Urinary bladder (tissue), 4 donors: ENCODE results near the gene FRMD4A. TPM values are rescaled to one million over a fixed set of nuclear protein-coding genes. Genes with fewer than 3 reads are reported as not detected.
"Not testable (repeated sequence)": the region's sequence is repeated elsewhere in the genome, so short reads cannot be mapped to it uniquely, and the experiment has no call there.

Experiments
- DNase-seq: peaks from one replicate; pipeline ENCODE4 v3.0.0-alpha.2; 2015; ENCODE audit errors: extremely low spot score
- H3K27ac ChIP-seq: one replicate; pipeline ENCODE4 v1.5.1; 2013; ENCODE audit warnings: low read depth, mild to moderate bottlenecking, moderate library complexity
- H3K36me3 ChIP-seq: one replicate; pipeline ENCODE4 v1.6.1; 2013; ENCODE audit warnings: mild to moderate bottlenecking, moderate library complexity; ENCODE audit not compliant: insufficient read depth
- H3K4me1 ChIP-seq: one replicate; pipeline ENCODE4 v1.6.1; 2013; ENCODE audit warnings: mild to moderate bottlenecking, moderate library complexity; ENCODE audit not compliant: insufficient read depth
- H3K4me3 ChIP-seq: one replicate; pipeline ENCODE4 v1.5.1; 2013; ENCODE audit warnings: low read depth, low read length
- WGBS: extraction: QIAGEN DNeasy Blood & Tissue Kit; methylation state at CpG from one replicate; pipeline ENCODE4 v1.1.7; 2013; 5-methylcytosine and 5-hydroxymethylcytosine counted together
- polyA plus RNA-seq: library from polyadenylated mRNA; stranded (reverse); fragments of 200-250 nt; gene quantifications from one replicate; pipeline ENCODE4 v1.2.3, GENCODE V29; 2013
- total RNA-seq: library from RNA; depleted of rRNA; stranded (reverse); fragments of >200 nt; gene quantifications from one replicate; pipeline ENCODE4 v1.2.3, GENCODE V29; 2014
- donor health status: healthy with polysubstance abuse.
- donor health status: healthy.

FRMD4A gene
- total and polyA plus RNA-seq, 2 donors: 15.1 to 32.9 TPM

DNA sequence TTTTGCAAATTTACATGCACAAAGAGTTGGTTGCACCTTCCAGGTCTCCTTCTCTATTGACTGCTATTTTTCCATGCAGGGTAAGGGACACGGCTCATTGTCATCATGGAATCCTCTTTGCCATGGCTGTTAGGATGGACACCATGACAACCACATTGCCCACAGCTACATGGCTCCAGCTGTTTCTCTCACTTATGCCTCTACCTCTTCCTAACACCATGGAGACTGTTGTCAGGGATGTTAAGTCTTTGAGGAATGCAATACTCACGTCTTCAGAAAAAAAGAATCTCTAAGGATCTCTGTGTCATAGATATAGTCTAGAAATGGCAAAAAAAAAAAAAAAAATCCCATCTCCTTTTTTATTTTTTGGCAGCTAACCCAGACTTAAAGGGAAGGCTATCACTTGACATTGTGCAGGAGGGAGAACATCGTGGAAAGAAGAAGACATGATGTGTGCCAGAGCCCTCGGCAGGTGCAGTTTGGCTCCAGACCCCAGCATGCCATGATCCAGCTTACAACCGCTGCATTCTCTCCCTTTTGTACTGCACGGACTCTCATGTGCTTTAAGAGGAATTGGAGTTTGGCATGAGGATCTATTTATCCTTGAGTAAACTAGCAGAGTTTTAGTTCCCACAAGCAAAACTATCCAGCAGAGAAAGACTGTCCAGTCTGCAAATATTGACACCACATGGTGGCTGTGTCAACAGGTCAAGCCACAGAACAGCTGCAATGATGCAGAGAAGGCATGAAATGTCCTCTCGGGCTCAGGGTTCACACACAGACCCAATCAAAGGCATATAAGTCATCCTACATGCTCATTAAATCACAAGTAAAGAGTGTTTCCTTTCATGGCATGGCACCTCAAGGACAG, 70.8 kb downstream of the FRMD4A start:
- H3K4me3 ChIP-seq: no peak overlapping the region
- no peaks in the 10 kb centered on the region for H3K36me3 ChIP-seq
- no peaks in the 10 kb centered on the region for H3K4me1 ChIP-seq
- H3K27ac ChIP-seq: no peak overlapping the region
- WGBS: 30% methylated on average over 7 of the region's 7 CpGs
- no peak for DNase-seq

DNA sequence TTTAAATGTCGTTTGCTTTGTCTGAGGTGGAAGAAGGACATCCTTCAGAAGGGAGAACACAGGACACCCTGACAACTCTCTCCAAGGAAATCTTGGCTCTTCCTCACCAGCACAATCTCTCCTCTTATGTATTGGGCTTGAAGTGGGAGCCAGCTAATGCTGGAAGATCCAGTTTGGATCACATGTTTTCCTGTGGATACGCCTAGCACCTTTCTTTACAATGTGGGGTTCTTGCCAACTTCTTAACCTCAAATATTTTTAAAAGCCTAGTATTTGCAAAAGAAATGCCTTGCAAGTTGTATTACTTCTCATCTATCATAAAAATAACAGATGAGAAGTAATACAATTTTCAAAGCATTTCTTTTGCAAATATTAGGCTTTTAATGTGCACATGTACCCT, 76.4 kb downstream of the FRMD4A start:
- Histone ChIP-seq H3K4me3 (no peak overlapping the region), H3K36me3 (no peaks in the 10 kb centered on the region), H3K4me1 (no peaks in the 10 kb centered on the region), H3K27ac (no peak overlapping the region)
- WGBS: 52% methylated on average over 2 of the region's 2 CpGs
- no peak for DNase-seq

GRCh38 chr10:14253711-14254110, 77.0 kb downstream of the FRMD4A start:
- 74% methylated on average over 5 of the region's 5 CpGs for WGBS
- Histone ChIP-seq H3K4me1 (no peaks in the 10 kb centered on the region), H3K27ac (no peak overlapping the region), H3K36me3 (no peaks in the 10 kb centered on the region), H3K4me3 (no peak overlapping the region)
- DNase-seq: no peak

DNA sequence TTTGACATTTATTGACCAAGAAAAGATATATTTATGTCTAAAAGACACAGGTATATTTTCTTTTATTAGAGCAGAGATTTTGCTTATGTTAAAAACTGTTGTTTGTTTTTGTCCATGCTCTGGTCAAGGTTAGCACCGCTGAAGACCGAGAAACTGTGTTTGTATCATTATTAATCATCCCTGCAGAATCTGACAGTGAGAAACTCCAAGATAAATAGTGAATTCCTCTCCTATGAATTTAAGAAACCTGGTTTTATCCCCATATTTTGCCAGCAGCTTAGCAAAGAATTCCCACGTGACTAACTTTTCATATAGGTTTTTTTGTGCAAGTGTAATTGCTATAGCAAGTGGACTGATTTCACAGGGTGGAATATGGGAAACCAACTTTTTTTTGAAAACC, 77.6 kb downstream of the FRMD4A start:
- Histone ChIP-seq H3K27ac (no peak overlapping the region), H3K4me3 (no peak overlapping the region), H3K36me3 (no peaks in the 10 kb centered on the region), H3K4me1 (no peaks in the 10 kb centered on the region)
- WGBS: 54% methylated on average over 3 of the region's 3 CpGs
- DNase-seq: no peak

- Histone ChIP-seq H3K27ac (no peak overlapping the region), H3K36me3 (no peaks in the 10 kb centered on the region), H3K4me1 (no peaks in the 10 kb centered on the region), H3K4me3 (no peak overlapping the region)
- 80% methylated on average over 2 of the region's 2 CpGs for WGBS
- DNase-seq: no peak
These were observed 80.1 kb downstream of the FRMD4A start for GRCh38 chr10:14250496-14251076.

- Histone ChIP-seq H3K27ac (no peak overlapping the region), H3K4me3 (no peak overlapping the region), H3K36me3 (no peaks in the 10 kb centered on the region), H3K4me1 (no peaks in the 10 kb centered on the region)
- DNase-seq: no peak
- WGBS: 36% methylated on average over 9 of the region's 9 CpGs
These were observed 83.2 kb downstream of the FRMD4A start for GRCh38 chr10:14247377-14248116.

- 81% methylated on average over 3 of the region's 3 CpGs for WGBS
- DNase-seq: no peak
- H3K27ac ChIP-seq: no peak overlapping the region
- no peaks in the 10 kb centered on the region for H3K4me1 ChIP-seq
- H3K36me3 ChIP-seq: no peaks in the 10 kb centered on the region
- no peak overlapping the region for H3K4me3 ChIP-seq
These were observed 85.9 kb downstream of the FRMD4A start for GRCh38 chr10:14244801-14245211.

GRCh38 chr10:14244147-14244546, 86.6 kb downstream of the FRMD4A start:
- H3K4me1 ChIP-seq: no peaks in the 10 kb centered on the region
- H3K27ac ChIP-seq: no peak overlapping the region
- no peak for DNase-seq
- no peak overlapping the region for H3K4me3 ChIP-seq
- 65% methylated on average over 3 of the region's 3 CpGs for WGBS
- H3K36me3 ChIP-seq: no peaks in the 10 kb centered on the region

GRCh38 chr10:14243221-14243620, 87.5 kb downstream of the FRMD4A start:
- 91% methylated on average over 6 of the region's 6 CpGs for WGBS
- Histone ChIP-seq H3K4me1 (no peaks in the 10 kb centered on the region), H3K36me3 (no peaks in the 10 kb centered on the region), H3K4me3 (no peak overlapping the region), H3K27ac (no peak overlapping the region)
- no peak for DNase-seq

- no peaks in the 10 kb centered on the region for H3K36me3 ChIP-seq
- H3K27ac ChIP-seq: no peak overlapping the region
- no peaks in the 10 kb centered on the region for H3K4me1 ChIP-seq
- DNase-seq: no peak
- H3K4me3 ChIP-seq: no peak overlapping the region
- 83% methylated on average over 1 of the region's 1 CpG for WGBS
These were observed 89.5 kb downstream of the FRMD4A start for GRCh38 chr10:14241196-14241595.

GRCh38 chr10:14240253-14241189, 90.2 kb downstream of the FRMD4A start:
- H3K36me3 ChIP-seq: no peaks in the 10 kb centered on the region
- DNase-seq: no peak
- no peaks in the 10 kb centered on the region for H3K4me1 ChIP-seq
- WGBS: 44% methylated on average over 13 of the region's 13 CpGs
- H3K4me3 ChIP-seq: no peak overlapping the region
- H3K27ac ChIP-seq: no peak overlapping the region

DNA sequence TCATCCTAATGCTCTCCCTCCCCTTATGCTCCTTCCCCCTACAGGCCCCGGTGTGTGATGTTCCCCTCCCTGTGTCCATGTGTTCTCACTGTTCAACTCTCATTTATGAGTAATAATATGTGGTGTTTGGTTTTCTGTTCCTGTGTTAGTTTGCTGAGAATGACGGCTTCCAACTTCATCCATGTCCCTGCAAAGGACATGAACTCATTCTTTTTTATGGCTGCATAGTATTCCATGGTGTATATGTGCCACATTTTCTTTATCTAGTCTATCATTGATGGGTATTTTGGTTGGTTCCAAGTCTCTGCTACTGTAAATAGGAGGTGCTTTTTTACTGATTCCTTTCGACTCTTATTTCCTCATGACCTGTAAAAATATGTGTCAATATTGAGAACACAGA, 92.1 kb downstream of the FRMD4A start:
- not testable (repeated sequence) for H3K27ac ChIP-seq, DNase-seq, H3K36me3 ChIP-seq, H3K4me3 ChIP-seq, H3K4me1 ChIP-seq
- WGBS: 96% methylated on average over 3 of the region's 3 CpGs

- no peaks in the 10 kb centered on the region for H3K4me1 ChIP-seq
- H3K4me3 ChIP-seq: no peak overlapping the region
- no peak for DNase-seq
- H3K27ac ChIP-seq: no peak overlapping the region
- no peaks in the 10 kb centered on the region for H3K36me3 ChIP-seq
- 81% methylated on average over 6 of the region's 6 CpGs for WGBS
These were observed 94.4 kb downstream of the FRMD4A start for GRCh38 chr10:14236341-14236740.
